HG03135 (cell line): ENCODE data around the gene DLX1.
"Not testable (repeated sequence)": the region's sequence is repeated elsewhere in the genome, so short reads cannot be mapped to it uniquely, and the experiment has no call there.

ENCODE experiments used
- ATAC-seq: cut with Tn5 transposase; IDR thresholded peaks from one replicate; pipeline ENCODE4 v1.9.1; 2021; ENCODE audit warnings: mild to moderate bottlenecking, moderate library complexity; ENCODE audit not compliant: unreplicated experiment

DLX1 gene

GRCh38 chr2:172085460-172086159 lies at the start of gene DLX1:
DLX1 (plus strand) TSS chr2:172085507; CDS start chr2:172085678, 171 bp downstream.
- ATAC-seq, result peak; percentile 7

GRCh38 chr2:172038121-172038520 lies 47.2 kb upstream of the DLX1 start:
- no peak for ATAC-seq

- ATAC-seq, result no peak
These were observed 46.7 kb upstream of the DLX1 start for GRCh38 chr2:172038604-172039003.

DNA sequence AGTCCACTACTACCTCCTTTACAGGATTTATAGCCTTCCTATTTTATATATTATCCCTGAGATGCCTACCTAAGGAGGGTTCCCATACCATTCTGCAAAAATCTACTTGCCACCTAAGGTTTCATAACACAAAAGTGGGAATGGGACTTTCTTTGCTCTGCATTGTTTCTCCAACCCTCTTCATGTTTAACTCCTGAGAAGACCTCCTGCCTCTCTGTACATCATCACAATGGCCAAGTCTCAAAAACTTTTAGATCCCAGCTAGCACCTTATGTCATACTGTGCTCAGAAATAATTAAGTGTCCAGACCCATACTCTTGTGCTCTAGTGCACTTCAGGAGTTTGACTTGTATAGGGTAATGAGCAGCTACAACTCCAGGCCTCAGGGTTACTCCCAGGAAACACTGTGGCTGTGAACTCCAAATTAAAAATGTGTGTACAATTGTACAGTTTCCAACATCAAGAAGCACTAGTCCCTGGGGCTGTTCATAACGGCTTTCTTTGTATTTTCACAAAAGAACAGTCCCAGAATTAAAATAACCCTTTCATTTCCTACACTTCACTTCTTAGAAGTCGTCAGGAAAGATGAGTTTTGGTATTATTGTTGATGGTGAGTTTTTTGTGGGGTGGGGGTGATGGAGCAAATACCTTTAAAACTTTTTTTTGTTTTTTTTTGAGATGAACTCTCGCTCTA lies 46.1 kb upstream of the DLX1 start:
- ATAC-seq, result no peak

GRCh38 chr2:172040311-172040710 lies 45.0 kb upstream of the DLX1 start:
- no peak for ATAC-seq

- no peak for ATAC-seq
These were observed 39.1 kb upstream of the DLX1 start for GRCh38 chr2:172046080-172046678.

GRCh38 chr2:172046866-172047565 lies 38.3 kb upstream of the DLX1 start:
- ATAC-seq, result no peak

GRCh38 chr2:172047566-172048507 lies 37.5 kb upstream of the DLX1 start:
- ATAC-seq, result no peak

- ATAC-seq, result no peak
These were observed 36.5 kb upstream of the DLX1 start for GRCh38 chr2:172048508-172049503.

- ATAC-seq, result no peak
These were observed 35.7 kb upstream of the DLX1 start for GRCh38 chr2:172049567-172050120.

DNA sequence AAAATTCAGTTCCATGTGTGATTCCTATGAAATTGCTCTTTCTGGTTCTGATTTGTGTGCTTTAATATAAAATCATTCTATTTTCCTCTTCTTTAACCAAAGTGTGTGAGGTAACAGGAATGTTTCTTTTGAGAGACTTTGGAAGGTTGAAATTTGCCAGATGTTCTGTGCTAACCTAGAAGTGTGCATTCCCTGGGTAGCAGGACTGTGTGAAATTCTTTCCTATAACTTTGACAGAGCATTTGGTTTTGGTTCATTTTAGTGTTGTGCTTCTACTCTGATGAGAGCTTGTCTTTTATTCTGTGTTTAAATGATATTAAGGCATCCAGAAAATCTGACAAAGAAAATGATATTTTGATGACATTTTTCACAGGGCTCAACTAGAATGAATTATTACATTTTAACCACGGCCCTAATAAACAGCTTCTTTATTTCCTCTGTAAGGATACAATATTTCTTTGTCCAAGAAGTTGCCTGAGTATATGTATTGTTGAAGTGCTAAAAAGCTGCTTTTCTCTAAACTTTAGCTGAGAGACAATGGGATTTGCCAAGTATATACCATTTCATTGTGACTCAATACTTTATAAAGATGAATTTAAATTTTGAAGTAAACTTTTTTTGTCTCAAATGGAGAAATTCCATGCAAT lies 34.7 kb upstream of the DLX1 start:
- no peak for ATAC-seq

GRCh38 chr2:172052000-172052983 lies 33.0 kb upstream of the DLX1 start:
- no peak for ATAC-seq

GRCh38 chr2:172053486-172053885 lies 31.8 kb upstream of the DLX1 start:
- ATAC-seq, result no peak

- ATAC-seq, result no peak
These were observed 29.0 kb upstream of the DLX1 start for GRCh38 chr2:172056293-172056692.

GRCh38 chr2:172058660-172059059 lies 26.6 kb upstream of the DLX1 start:
- ATAC-seq, result no peak

- ATAC-seq, result not testable (repeated sequence)
These were observed 25.2 kb upstream of the DLX1 start for GRCh38 chr2:172060118-172060517.

GRCh38 chr2:172062402-172063004 lies 22.8 kb upstream of the DLX1 start:
- ATAC-seq, result no peak
